ENCODE results near the gene MMP15. TPM values are rescaled to one million over a fixed set of nuclear protein-coding genes. Genes with fewer than 3 reads are reported as not detected.

The MMP15 gene
- total and polyA plus RNA-seq, 8 donors = 25.3 to 63.5 (median 46.3) TPM

DNA sequence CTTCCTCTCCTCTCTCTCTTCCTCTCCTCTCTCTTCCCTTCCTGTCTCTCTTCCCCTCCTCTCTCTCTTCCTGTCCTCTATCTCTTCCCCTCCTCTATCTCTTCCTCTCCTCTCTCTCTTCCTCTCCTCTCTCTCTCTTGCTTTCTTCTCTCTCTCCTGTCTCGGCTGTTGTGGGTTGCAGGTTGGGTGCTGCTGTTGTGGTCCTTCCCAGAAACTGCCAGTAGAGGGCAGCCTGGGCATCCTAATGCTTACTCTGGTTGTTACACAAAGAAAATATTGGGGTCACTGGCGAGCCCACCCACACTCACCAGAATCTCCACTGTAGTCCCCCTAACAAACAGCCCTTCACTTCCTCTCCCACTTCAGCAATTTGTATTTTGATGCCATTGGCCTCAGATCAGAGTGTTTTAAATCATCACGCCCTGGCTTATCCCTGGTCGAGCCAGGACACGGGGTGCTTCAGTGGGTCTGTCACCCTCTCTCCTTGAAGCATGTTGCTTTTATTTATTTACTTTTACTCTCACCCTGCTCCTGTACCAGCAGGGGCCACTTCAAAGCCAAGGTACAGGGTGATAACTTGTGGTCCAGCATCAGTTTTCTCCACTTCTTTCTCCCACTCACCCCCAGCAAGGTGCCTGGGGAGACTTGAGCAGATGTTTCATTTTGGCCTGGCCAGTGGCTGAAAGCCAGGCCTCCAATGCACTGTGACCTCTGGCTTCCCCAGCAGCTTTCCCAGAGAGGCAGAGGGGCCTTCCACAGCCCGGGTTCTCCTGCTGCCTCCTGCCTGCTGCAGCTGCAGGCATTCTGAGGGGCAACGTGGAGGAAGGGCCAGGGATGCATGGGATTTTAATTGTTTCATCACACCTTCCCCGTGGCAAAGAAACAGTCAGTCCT is 4.7 kb upstream of the MMP15 start:
- Histone ChIP-seq H3K27me3 (peaks cover 0 to 19% of the 10 kb centered on the region in 2 donors), H3K27ac (no peak overlapping the region), H3K9me3 (no peaks in the 10 kb centered on the region), H3K36me3 (peaks cover 0 to 36% of the 10 kb centered on the region in 2 donors), H3K4me1 (peaks cover 17 to 52% of the 10 kb centered on the region in 2 donors), H3K4me3 (no peak overlapping the region)
- peak; percentile 64 to 76 for TF ChIP-seq CTCF (IDR thresholded peaks at IDR 0.05)
- ATAC-seq = no peak
- intact Hi-C loops (cut with DNase I) = loop anchor here (5.0 to 10.0 kb wide), 3 partner anchors 101 to 176 kb away; partner anchors contain the start of genes CFAP20 (in 1 of the 2) and CSNK2A2 (in 1 of the 2)
- DNase-seq = peak in 3 of 4 donors; percentile 30 to 66 (median 49)

GRCh38 chr16:58021661-58022551 is 3.6 kb upstream of the MMP15 start:
- Histone ChIP-seq H3K27ac (peak overlapping the region in 1 of 2 donors; percentile 39), H3K4me1 (peaks cover 18 to 61% of the 10 kb centered on the region in 2 donors), H3K36me3 (peaks cover 0 to 34% of the 10 kb centered on the region in 2 donors), H3K9me3 (no peaks in the 10 kb centered on the region), H3K4me3 (no peak overlapping the region), H3K27me3 (peaks cover 0 to 29% of the 10 kb centered on the region in 2 donors)
- no peak for TF ChIP-seq CTCF (IDR thresholded peaks at IDR 0.05)
- ATAC-seq (no peak), DNase-seq (peak in 1 of 4 donors; percentile 52)
- intact Hi-C loops (cut with DNase I) = loop anchor here (5.0 to 10.0 kb wide), 3 partner anchors 100 to 175 kb away; partner anchors contain the start of genes CFAP20 (in 1 of the 2) and CSNK2A2 (in 1 of the 2)

DNA sequence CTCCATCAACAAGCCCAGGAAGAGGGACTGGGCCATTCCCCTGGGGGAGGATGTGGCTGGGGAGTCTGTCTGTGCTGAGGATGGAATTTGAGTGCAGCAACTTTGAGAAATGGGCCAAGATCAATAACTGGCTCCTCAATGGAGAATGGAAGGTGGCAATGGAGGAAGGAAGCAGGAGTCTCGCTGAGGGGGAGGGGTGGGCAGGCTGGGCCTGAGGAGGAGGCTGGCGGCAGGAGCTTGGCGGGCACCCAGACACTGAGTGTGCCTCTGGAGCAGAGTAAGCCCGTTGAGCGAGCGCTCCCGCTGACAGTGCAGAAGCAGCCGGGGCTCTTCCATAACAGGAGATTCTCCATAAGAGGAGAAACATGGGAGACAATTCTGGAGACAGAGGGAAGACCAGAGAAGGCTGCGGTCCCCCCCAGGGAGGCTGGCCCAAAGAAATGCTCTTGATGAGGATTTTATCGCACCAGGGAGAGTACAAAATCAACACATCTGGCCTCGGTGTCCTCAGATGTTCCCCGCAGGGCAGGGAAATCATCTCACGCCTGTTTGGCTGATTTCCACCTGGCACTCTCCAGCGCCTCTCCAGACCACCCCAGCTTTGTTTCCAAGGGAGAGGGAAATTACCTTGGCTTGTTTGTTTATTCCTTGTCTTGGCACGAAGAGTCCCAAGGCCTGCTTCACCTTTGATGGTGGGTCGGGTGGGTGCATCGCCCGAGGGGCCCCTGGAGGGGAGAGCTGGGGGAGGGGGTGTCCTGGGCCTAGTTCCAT is 2.8 kb upstream of the MMP15 start:
- no peak for TF ChIP-seq CTCF (IDR thresholded peaks at IDR 0.05)
- intact Hi-C loops (cut with DNase I) = loop anchor here (5.0 to 10.0 kb wide), 3 partner anchors 100 to 175 kb away; partner anchors contain the start of genes CFAP20 (in 1 of the 2) and CSNK2A2 (in 1 of the 2)
- H3K4me1 ChIP-seq = peaks cover 23 to 70% of the 10 kb centered on the region in 2 donors
- peaks cover 0 to 38% of the 10 kb centered on the region in 2 donors for H3K27me3 ChIP-seq
- ATAC-seq (peak; percentile 13), DNase-seq (peak; percentile 66 to 88 (median 84))
- peaks cover 0 to 25% of the 10 kb centered on the region in 2 donors for H3K36me3 ChIP-seq
- no peak overlapping the region for H3K4me3 ChIP-seq
- H3K9me3 ChIP-seq = no peaks in the 10 kb centered on the region
- H3K27ac ChIP-seq = peak overlapping the region; percentile 10 to 39

- DNase-seq = peak; percentile 29 to 88 (median 54)
- Histone ChIP-seq H3K27me3 (peaks cover 0 to 45% of the 10 kb centered on the region in 2 donors), H3K4me1 (peaks cover 23 to 87% of the 10 kb centered on the region in 2 donors), H3K36me3 (peaks cover 0 to 6% of the 10 kb centered on the region in 2 donors), H3K4me3 (peak overlapping the region; percentile 66 to 68), H3K27ac (peak overlapping the region; percentile 79 to 80), H3K9me3 (no peaks in the 10 kb centered on the region)
- intact Hi-C loops (cut with DNase I) = loop anchor here (5.0 to 10.0 kb wide), 3 partner anchors 98 to 173 kb away; partner anchors contain the start of genes CFAP20 (in 1 of the 2) and CSNK2A2 (in 1 of the 2)
- ATAC-seq = peak; percentile 39
- no peak for TF ChIP-seq CTCF (IDR thresholded peaks at IDR 0.05)
Observed at GRCh38 chr16:58024486-58025350, 836 bp upstream of the MMP15 start.
